Mesenteric fat pad (tissue), 1 donor: ENCODE measurements around the gene CD48. TPM values are rescaled to one million over a fixed set of nuclear protein-coding genes. Genes with fewer than 3 reads are reported as not detected.
"Not testable (repeated sequence)": the region's sequence is repeated elsewhere in the genome, so short reads cannot be mapped to it uniquely, and the experiment has no call there.

ENCODE experiments used
- DNase-seq: peaks from one replicate; pipeline ENCODE4 v3.0.0-alpha.2; 2020; ENCODE audit warnings: low spot score
- total RNA-seq: library from RNA; stranded (reverse); fragmentation: NEBNext Ultra II Directional; extraction: Animal tissue kit (Norgen Biotek cat#: 25700); gene quantifications from one replicate; pipeline ENCODE4 v1.2.1, GENCODE V29; 2021
- donor health status: DM: yes; HTN: yes; CAD: no.

Gene CD48
- total RNA-seq, 1 donor from 2014 or later = 5.3 TPM

DNA sequence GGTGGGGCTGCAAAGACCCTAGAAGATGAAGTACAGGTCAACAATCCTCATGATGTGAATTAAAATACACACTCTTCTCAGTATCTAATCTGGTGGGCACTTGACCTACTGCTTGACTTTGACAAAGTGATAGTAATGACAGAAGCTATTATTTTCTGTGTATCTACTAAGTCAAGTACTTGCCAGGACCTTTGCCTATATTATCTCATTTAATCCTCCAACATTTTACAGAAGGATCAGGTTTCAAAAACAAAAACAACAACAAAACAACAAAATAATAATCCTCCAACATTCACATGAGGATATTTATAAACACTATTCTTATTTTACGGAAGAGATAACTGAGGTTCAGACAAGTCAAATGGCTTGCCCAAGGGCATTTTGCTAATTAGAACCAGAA lies 4.4 kb upstream of the CD48 start:
- DNase-seq = no peak

- not testable (repeated sequence) for DNase-seq
Observed at GRCh38 chr1:160714034-160714648, 2.5 kb upstream of the CD48 start.

GRCh38 chr1:160713161-160713560 lies 1.5 kb upstream of the CD48 start:
- no peak for DNase-seq

DNA sequence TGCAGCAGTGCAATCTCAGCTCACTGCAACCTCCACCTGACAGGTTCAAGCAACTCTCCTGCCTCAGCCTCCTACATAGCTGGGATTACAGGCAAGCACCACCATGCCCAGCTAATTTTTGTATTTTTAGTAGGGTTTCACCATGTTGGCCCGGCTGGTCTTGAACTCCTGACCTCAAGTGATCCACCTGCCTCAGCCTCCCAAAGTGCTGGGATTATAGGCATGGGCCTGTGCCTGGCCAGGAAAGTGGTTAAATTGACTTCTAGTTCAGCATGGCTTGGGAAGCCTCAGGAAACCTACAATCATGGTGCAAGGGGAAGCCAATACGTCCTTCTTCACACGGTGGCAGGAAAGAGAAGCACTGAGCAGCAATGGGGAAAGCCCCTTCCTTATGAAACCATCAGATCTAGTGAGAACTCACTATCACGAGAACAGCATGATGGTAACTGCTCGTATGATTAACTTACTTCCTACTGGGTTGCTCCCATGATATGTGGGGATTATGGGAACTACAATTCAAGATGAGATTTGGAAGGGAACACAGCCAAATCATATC lies 981 bp upstream of the CD48 start:
- not testable (repeated sequence) for DNase-seq

DNA sequence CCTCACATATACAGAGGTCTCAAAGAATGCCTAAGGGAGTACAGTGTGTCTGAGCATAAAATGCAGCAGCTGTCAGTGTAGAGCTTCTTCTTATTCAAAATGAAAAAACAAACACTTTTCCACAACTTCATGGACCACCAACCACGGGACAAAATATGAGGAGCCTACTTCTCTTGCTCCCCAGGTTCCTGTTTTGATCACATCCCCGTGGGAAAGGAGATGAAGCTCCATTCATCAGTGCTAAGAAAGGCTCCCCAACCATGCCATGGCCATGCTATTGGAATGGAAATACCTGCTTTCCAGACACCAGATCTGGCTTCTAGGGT lies 383 bp downstream of the CD48 start:
- no peak for DNase-seq

DNA sequence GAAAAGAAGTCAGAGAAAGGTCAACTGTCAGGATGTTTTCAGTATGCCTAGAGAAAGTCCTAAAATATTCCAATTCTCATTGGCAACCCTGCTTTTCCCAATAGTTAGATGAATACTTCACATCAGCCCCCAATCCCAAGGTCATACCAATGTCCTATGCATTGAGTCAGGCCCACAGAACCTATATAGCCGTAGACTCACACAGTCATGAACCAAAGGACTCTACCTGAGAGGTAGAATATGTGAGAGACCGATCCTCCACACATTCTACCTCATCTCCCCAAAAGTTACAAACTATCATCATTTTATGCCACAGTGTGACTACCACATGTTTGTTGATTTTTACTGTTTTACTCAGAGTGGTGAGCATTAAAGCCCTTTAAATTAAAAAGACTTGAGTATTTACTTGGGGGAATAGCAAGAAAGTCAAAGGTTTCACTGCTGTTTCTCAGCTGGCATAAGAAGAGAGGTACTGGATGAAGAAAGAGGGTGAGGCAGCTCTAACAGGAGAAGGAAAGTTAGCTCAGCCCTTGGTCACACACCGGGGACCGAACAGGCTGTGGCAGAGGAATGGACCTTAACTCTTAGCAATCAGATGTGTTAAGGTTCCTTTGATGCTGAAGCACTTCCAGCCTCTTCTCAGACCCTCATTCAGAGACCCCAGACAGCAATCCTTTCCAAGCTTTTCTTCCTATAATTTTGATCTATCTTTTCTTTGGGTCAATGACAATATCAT lies 937 bp downstream of the CD48 start:
- DNase-seq = no peak

DNA sequence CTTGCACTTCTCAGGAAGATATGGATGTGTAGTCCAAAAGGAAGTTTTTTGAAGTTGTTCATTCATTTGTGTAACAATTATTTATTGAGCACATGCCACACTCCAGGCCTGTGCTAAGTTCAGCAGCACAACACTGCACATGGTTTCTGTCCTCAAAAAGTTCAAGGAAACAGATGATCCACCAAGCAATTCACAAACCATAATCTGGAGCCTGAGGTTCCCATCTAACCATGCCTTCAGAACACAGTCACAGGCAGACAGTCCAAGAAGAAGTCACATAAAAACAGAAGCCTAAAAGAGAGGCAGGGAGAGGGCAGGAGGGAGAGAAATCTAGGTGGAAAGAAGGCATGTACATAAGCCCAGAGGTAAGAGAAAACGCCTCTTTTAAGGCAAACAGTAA lies 1.9 kb downstream of the CD48 start:
- DNase-seq = no peak

- no peak for DNase-seq
Observed at GRCh38 chr1:160708801-160709200, 2.8 kb downstream of the CD48 start.

DNA sequence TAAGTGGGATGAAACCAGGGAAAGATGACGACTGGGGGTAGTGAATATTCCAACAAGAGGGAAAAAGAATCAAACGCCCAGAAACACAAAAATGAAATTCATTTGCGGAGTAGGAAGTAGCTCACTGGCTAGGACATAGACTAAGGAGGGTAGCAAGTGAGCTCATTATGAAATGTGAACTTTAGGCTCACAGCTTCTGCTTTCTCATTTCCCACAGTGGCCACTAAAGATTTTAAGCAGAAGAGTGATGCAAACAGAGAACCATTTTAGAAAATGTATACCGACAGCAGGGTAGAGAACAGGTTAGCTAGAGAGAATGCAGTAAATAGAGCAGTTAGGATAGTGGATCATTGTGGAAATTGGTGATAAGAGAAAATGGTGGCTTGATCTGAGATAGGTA lies 3.5 kb downstream of the CD48 start:
- DNase-seq = no peak

DNA sequence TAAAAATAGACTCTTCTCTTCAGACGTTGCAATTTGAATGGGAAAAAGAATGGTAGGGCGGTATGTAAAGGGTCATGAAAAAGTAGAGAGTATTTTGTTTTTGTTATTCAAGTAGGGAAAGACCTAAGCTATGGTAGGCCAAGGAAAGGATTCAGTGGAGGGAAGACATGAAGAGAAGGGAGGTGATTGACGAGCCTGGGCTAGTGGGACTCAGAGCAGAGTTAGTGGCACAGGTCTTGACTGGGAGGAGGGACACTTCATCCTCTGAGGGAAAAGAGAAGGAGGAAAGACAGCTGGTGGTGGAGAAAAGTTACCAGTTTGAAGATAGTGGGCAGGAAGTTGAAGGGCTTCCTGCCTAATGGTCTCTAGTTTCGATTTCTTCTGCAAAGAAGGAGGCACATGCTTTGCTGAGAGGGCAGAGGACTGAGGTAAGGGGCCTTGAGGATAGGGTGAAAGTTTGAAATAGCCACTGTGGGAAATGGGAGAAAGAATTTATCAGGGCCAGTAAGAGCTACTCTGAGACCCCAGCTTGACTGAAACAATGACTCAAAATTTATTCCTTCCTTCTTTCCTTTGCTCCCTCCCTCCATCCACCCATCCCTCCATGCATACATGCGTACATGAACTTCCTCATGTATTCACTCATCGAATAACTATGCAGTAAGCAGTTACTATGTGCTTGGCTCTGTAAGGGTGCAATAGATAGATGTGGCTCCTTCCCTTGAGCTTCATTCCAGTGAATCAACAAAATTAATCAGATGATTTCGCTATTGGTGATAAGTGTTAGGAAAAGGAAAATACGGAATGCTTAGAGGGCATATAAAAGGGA lies 4.2 kb downstream of the CD48 start:
- DNase-seq = no peak

- DNase-seq = no peak
Observed at GRCh38 chr1:160706526-160707235, 4.9 kb downstream of the CD48 start.

GRCh38 chr1:160705742-160706141 lies 5.9 kb downstream of the CD48 start:
- no peak for DNase-seq

DNA sequence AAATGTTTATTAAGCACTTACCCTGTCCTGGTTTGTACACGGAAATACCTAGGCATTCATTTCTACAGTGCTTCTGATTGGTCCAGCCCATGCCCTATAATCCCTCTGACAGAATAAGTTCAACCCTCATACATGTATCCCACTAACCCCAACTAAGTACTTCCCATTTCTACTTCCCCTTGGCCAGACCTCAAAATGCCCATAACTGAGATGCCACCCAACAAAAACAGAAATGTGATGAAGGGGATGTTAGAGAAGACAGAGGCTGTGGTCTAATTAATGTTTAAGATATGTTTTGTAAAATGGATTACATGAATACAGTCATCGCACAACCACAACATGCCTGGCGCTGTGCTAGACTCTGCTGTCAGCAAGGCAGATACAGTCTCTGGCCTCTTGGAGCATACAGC lies 6.4 kb downstream of the CD48 start:
- not testable (repeated sequence) for DNase-seq

DNA sequence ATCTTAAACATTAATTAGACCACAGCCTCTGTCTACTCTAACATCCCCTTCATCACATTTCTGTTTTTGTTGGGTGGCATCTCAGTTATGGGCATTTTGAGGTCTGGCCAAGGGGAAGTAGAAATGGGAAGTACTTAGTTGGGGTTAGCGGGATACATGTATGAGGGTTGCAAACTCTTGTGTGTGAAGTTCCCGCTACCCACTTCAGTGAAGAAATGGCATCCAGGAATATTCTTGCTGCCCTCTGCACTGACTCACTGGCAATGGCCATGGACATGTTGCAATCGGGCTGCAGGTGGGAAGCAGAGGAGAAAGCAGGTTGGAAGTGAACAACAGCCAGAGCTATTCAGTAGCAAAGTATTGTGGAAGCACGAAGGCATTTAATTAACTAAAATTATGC lies 7.4 kb downstream of the CD48 start:
- DNase-seq = no peak

DNA sequence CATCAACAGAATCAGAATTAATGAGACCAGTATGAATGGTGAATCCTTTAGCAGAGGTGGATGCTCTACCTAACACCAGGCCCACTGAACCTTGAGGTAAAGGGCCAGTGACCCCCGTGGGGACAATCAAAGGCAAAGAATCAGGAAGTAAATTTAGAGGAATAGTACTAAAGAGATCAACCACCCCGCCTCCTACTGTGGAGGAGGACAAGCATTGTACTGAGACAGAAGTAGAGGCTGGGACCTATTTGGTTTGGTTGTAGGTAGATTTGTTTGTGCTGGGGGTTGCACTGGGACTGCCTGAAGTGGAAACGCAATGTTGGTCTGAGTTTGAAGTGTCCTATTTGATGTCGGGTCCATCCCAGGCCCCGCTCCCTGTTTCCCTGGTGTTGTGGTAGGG lies 9.5 kb downstream of the CD48 start:
- no peak for DNase-seq

- DNase-seq = not testable (repeated sequence)
Observed at GRCh38 chr1:160692390-160692789, 19.2 kb downstream of the CD48 start.

DNA sequence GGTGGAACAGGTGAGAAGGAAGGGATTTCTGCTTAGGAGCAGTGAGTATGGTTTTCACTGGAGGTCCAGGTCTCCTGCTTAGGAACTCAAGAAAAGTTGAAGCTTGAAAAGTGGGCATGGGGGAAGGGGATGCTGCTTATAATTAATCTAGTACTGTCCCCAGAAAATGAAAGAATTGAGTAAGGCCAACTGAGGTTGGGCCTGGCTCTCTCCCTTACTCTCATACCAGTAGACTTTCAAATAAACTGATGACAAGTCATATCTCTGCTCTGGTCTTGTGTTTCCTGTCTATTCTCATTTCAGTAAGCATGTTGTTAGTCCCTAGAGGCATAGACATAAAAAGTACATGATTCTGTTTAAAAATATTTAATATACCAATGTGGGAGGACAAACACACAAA lies 26.4 kb downstream of the CD48 start:
- DNase-seq = no peak

DNA sequence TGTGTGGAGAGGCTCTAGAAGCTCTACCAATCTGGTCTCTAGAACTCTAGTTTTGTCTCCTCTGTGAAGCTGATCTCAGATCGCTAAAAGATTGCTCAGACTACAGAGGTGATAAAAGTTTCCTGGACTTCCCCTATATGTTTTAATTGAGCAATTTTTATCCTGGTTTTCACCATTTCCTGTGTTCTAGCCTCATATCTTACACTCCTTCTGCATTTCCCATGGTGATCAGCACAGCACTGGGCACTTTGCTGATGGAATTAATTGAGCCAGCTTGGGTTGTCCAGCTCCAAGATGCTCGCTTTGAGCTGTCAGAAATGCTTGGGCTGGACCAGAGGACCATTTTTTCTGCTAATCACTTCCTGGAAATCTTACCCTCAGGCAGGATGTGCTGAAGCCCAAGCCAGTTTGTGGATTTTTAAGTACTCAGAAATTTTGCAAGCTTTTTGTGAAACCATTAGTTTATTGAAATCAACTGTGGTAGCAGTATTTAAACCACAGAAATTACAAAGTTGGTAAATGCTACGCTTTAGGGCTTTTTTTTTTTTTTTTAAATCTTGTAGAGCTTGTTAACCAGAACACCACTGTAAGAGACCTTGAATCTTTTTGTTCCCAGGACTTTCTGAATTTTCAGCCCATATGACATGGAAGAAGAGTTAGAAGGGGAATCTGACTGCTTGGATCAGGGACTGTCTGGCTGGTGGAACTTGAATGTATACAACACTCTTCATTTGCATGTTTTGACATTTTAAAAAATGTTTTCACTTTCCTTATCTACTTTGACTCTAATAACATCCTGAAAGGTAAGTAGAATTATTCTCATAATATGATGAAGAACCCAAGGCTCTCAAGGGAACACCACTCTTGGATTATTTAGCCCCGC lies 28.4 kb downstream of the CD48 start:
- DNase-seq = no peak

DNA sequence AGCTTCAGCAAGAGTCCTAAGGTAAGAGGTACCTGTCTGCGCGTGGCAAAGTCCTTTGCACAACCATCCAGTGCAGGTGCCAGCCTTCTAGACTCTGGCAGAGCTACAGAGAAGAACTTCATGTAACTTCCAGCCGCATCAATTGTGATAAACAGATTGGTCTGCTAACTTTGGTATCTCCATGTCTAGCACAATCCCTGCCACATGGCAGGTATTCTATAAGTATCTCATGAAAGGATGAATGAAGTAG lies 29.8 kb downstream of the CD48 start:
- no peak for DNase-seq

- DNase-seq = no peak
Observed at GRCh38 chr1:160681066-160681890, 30.3 kb downstream of the CD48 start.
